GM21526 (cell line): ENCODE measurements around the gene C12orf56.
A peak's percentile ranks its signal among the peaks of the same experiment; 100 is the strongest.
"Not testable (repeated sequence)": the region's sequence is repeated elsewhere in the genome, so short reads cannot be mapped to it uniquely, and the experiment has no call there.

ENCODE experiments used
- ATAC-seq: cut with Tn5 transposase; IDR thresholded peaks from one replicate; pipeline ENCODE4 v1.9.1; 2021; ENCODE audit warnings: moderate library complexity; ENCODE audit not compliant: unreplicated experiment, low FRiP score

C12orf56 gene

DNA sequence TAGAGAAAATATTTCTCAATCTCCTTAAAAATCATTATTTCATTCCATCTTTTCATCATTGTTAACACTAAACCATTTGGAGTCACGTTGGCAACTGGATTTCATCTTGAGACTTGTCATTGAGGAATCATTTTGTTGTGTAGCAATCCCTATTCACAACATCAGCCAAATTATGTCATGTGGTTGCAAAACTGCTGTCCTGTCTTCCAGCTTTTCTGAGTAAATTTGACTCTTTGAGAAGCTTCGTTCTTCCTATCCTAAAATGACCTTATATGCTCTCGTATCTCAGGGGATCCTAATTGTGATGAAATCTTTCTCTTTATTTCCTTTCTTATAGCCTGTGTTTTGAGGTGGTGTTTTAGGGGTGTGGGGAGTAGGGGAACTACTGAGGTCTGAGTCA lies 137.9 kb downstream of the C12orf56 start:
- no peak for ATAC-seq

DNA sequence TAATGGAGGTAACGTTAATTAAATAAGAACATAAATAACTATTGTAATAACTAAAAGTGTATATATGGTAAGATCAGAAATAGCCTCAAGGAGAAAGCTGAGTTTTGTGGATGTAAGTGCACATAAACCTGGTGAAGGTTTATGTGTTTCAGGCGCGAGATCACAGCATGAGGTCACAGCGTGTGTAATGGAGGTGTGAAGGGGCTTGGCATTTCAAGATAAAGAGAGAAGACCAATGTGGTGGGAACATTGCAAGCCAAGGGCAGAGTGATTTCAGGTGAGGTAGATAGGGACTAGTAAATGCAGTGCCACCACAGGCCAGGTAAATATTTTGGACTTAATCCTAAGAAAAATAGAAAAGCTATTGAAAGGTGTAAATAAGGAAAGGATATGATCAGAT lies 146.7 kb downstream of the C12orf56 start:
- no peak for ATAC-seq

GRCh38 chr12:64240781-64241180 lies 149.8 kb downstream of the C12orf56 start:
- ATAC-seq, result no peak

DNA sequence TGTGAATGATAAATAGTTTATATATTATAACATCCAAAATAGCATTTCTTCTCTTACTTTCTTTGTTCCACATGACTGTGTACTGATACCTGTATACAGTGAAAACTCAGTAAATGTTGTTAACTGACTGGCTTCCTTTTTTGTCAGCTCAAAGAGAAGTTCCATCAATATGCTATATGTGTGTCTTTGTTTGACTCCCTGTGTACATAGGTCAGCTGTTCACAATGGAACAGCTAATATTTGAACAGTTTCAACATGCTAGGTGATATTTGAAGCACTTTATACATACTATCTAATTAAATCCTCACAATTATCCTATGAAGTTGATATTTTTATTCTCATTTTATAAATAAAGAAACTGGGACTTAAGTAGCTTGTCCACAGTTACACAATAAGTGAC lies 153.2 kb downstream of the C12orf56 start:
- ATAC-seq, result no peak

DNA sequence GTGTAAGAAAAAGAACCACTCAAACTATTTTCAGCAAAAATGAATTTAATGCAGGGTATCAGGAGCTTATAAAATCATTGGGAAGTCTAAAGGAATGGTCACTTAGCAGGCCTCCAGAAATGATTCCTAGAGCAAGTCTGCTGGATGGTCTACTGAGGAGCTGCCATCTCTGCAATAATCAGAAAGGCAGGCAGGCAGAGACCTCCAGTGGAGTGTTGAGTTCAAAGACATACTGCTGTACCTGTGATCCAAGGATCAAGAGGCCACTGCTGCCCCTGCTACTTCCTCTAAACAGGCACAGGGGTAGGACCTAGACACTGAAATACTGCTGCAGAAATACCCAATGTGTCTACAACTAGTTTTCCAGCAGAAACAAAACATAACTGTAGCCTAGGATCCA lies 154.0 kb downstream of the C12orf56 start:
- no peak for ATAC-seq

- ATAC-seq, result no peak
Observed at GRCh38 chr12:64232196-64232595, 158.4 kb downstream of the C12orf56 start.

DNA sequence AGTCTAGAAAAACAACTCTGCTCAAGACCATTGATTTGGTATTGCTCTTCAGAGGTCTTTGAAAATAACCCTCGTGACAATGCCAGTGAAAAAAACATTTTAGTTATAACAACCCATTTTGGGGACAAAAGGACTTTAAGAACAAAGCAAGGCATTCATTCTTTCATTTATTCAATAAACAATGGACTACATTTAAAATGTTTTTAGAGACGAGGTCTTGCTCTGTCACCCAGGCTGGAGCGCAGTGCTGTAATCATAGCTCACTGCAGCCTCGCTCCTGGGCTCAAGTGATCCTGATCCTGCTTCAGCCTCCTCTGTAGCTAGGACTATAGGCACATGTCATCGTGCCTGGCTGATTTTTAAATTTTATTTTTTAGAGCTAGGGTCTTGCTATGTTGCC lies 160.8 kb downstream of the C12orf56 start:
- no peak for ATAC-seq

DNA sequence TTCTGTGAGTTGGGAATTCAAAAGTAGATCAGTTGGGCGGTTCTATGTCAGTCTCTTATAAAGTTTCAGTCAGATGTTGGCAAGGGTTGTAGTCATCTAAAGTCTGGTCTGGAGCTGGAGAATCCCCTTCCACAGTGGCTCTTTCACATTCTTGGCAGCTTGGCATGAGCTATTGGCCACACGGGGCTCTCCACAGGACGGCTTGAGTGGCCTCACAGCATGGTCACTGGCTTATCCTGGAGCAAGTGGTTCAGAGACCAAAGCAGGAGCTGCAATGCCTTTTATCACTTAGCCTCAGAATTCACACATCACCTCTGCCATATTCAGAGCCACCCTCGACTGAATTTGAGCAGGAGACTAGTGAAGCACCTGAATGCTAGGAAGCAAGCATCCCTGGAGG lies 161.3 kb downstream of the C12orf56 start:
- ATAC-seq, result no peak

GRCh38 chr12:64225626-64226025 lies 164.9 kb downstream of the C12orf56 start:
- no peak for ATAC-seq

GRCh38 chr12:64222009-64222765 lies 168.4 kb downstream of the C12orf56 start, which contains the start of gene KICS2:
TSS of gene KICS2 (minus strand) at chr12:64222296. CDS start at chr12:64222237, 59 bp downstream.
- peak; percentile 97 for ATAC-seq

GRCh38 chr12:64221651-64222008 lies 168.9 kb downstream of the C12orf56 start:
- peak; percentile 26 for ATAC-seq

GRCh38 chr12:64220046-64220445 lies 170.5 kb downstream of the C12orf56 start:
- ATAC-seq, result no peak

GRCh38 chr12:64219145-64219544 lies 171.4 kb downstream of the C12orf56 start:
- no peak for ATAC-seq

DNA sequence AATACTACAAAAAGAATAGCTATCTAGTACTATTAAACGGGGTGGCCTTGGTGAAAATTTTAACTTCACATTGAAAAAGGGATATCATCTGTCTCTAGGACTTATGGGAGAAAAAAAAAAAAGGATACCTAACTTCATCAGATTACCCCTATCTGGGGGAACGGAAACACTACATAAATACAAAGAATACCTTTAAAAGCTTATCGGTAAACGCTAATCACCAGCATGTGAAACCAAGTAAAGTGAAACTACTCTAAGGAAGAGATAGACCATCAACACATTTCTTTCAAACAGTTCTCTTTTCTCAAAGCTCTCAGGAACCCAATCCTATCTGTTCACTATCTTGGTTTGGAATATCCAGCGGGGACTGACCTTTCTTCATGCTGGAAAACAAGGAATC lies 172.0 kb downstream of the C12orf56 start:
- no peak for ATAC-seq

DNA sequence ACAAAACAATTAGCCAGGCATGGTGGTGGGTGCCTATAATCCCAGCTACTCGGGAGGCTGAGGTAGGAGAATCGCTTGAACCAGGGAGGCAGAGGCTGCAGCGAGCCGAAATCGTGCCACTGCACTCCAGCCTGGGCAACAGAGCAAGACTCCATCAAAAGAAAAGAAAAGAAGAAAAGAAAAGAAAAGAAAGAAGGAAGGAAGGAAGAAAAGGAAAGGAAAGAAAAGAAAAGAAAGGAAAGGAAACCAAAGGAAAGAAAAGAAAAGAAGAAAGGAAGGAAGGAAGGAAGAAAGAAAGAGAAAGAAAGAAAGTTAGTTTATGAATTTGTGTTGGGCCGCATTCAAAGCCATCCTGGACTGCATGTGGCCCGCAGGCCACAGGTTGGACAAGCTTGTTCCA lies 172.9 kb downstream of the C12orf56 start:
- ATAC-seq, result not testable (repeated sequence)

DNA sequence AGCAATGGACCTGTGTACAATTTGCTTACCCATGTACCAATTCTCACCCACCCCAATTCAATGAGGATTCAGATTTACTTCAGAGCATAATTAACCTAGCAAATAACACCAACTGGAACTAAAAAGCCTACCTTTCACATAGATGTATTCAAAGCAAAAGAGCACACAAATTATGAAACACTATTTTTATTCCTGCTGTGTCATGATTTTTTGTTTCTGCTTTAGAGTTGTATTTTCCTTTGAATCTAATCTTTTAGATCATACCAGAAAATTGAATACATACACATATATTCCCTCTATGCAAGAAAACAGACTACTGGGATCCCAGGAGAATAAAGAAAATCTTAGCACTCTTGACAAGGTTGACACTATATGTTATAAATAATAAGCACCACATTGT lies 174.3 kb downstream of the C12orf56 start:
- no peak for ATAC-seq
